ENCODE results near the gene PCDHGB5.
"Not testable (repeated sequence)": the region's sequence is repeated elsewhere in the genome, so short reads cannot be mapped to it uniquely, and the experiment has no call there.

The PCDHGB5 gene

GRCh38 chr5:141397756-141398551 is at the start of gene PCDHGB5:
Gene PCDHGB5 (plus strand): TSS chr5:141397947. CDS start chr5:141398128, 181 bp downstream.
- not testable (repeated sequence) for H3K9ac ChIP-seq (ENCODE audit: low read length); H3K36me3 ChIP-seq (ENCODE audit: control insufficient read depth, low read depth, low read length); H3K4me3 ChIP-seq (ENCODE audit: low read length); H3K27me3 ChIP-seq (ENCODE audit: control insufficient read depth, insufficient read depth, low read length); H3K4me1 ChIP-seq (ENCODE audit: control insufficient read depth, low read depth, low read length); H3K27ac ChIP-seq (ENCODE audit: low read length)
- H3K9me3 ChIP-seq (ENCODE audit: control insufficient read depth, low read depth, low read length): peaks cover 24% of the 10 kb centered on the region

GRCh38 chr5:141349917-141350619 is 47.7 kb upstream of the PCDHGB5 start, which contains the start of gene PCDHGB1:
Gene PCDHGB1 (plus strand): TSS chr5:141350099. CDS start chr5:141350261, 162 bp downstream.
- H3K36me3 ChIP-seq (ENCODE audit: control insufficient read depth, low read depth, low read length): no peaks in the 10 kb centered on the region
- H3K9me3 ChIP-seq (ENCODE audit: control insufficient read depth, low read depth, low read length): peaks cover 12% of the 10 kb centered on the region
- H3K4me1 ChIP-seq (ENCODE audit: control insufficient read depth, low read depth, low read length): no peaks in the 10 kb centered on the region
- no peaks in the 10 kb centered on the region for H3K27me3 ChIP-seq (ENCODE audit: control insufficient read depth, insufficient read depth, low read length)
- peak within 1 kb of the TSS; percentile 42 for H3K4me3 ChIP-seq (ENCODE audit: low read length)
- H3K27ac ChIP-seq (ENCODE audit: low read length): no peak within 1 kb of the TSS
- peak within 1 kb of the TSS; percentile 19 for H3K9ac ChIP-seq (ENCODE audit: low read length)

DNA sequence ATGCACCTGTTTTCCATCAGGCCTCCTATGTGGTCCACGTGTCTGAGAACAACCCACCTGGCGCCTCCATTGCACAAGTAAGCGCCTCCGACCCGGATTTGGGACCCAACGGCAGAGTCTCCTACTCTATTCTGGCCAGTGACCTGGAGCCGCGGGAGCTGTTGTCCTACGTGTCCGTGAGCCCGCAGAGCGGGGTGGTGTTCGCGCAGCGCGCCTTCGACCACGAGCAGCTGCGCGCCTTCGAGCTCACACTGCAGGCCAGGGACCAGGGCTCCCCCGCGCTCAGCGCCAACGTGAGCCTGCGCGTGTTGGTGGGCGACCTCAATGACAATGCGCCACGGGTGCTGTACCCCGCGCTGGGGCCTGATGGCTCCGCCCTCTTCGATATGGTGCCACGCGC is 46.2 kb upstream of the PCDHGB5 start:
- no peaks in the 10 kb centered on the region for H3K36me3 ChIP-seq (ENCODE audit: control insufficient read depth, low read depth, low read length)
- H3K27ac ChIP-seq (ENCODE audit: low read length): no peak overlapping the region
- H3K4me1 ChIP-seq (ENCODE audit: control insufficient read depth, low read depth, low read length): no peaks in the 10 kb centered on the region
- H3K9me3 ChIP-seq (ENCODE audit: control insufficient read depth, low read depth, low read length): peaks cover 14% of the 10 kb centered on the region
- no peak overlapping the region for H3K4me3 ChIP-seq (ENCODE audit: low read length)
- no peak overlapping the region for H3K9ac ChIP-seq (ENCODE audit: low read length)
- no peaks in the 10 kb centered on the region for H3K27me3 ChIP-seq (ENCODE audit: control insufficient read depth, insufficient read depth, low read length)

- no peaks in the 10 kb centered on the region for H3K4me1 ChIP-seq (ENCODE audit: control insufficient read depth, low read depth, low read length)
- H3K27ac ChIP-seq (ENCODE audit: low read length): no peak within 1 kb of the TSS
- no peak within 1 kb of the TSS for H3K9ac ChIP-seq (ENCODE audit: low read length)
- no peak within 1 kb of the TSS for H3K4me3 ChIP-seq (ENCODE audit: low read length)
- H3K27me3 ChIP-seq (ENCODE audit: control insufficient read depth, insufficient read depth, low read length): no peaks in the 10 kb centered on the region
- no peaks in the 10 kb centered on the region for H3K36me3 ChIP-seq (ENCODE audit: control insufficient read depth, low read depth, low read length)
- peaks cover 21% of the 10 kb centered on the region for H3K9me3 ChIP-seq (ENCODE audit: control insufficient read depth, low read depth, low read length)
Measured at GRCh38 chr5:141354900-141355469, 42.8 kb upstream of the PCDHGB5 start, which contains the start of gene PCDHGA4. Gene PCDHGA4 (plus strand): TSS chr5:141355021. CDS start chr5:141355108, 87 bp downstream.

DNA sequence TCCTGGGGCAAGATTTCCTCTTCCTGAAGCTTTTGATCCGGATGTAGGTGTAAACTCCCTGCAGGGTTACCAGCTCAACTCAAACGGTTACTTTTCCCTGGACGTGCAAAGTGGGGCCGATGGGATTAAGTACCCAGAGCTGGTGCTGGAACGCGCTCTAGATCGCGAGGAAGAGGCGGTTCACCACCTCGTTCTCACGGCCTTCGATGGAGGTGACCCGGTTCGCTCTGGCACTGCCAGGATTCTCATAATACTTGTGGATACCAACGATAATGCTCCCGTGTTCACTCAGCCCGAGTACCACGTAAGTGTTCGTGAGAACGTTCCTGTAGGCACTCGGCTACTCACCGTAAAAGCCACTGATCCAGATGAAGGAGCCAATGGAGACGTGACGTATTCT is 42.1 kb upstream of the PCDHGB5 start:
- H3K27ac ChIP-seq (ENCODE audit: low read length): no peak overlapping the region
- no peaks in the 10 kb centered on the region for H3K4me1 ChIP-seq (ENCODE audit: control insufficient read depth, low read depth, low read length)
- no peaks in the 10 kb centered on the region for H3K36me3 ChIP-seq (ENCODE audit: control insufficient read depth, low read depth, low read length)
- peaks cover 26% of the 10 kb centered on the region for H3K9me3 ChIP-seq (ENCODE audit: control insufficient read depth, low read depth, low read length)
- no peaks in the 10 kb centered on the region for H3K27me3 ChIP-seq (ENCODE audit: control insufficient read depth, insufficient read depth, low read length)
- no peak overlapping the region for H3K4me3 ChIP-seq (ENCODE audit: low read length)
- H3K9ac ChIP-seq (ENCODE audit: low read length): no peak overlapping the region

- peaks cover 30% of the 10 kb centered on the region for H3K9me3 ChIP-seq (ENCODE audit: control insufficient read depth, low read depth, low read length)
Measured at GRCh38 chr5:141356133-141356532, 41.6 kb upstream of the PCDHGB5 start.

DNA sequence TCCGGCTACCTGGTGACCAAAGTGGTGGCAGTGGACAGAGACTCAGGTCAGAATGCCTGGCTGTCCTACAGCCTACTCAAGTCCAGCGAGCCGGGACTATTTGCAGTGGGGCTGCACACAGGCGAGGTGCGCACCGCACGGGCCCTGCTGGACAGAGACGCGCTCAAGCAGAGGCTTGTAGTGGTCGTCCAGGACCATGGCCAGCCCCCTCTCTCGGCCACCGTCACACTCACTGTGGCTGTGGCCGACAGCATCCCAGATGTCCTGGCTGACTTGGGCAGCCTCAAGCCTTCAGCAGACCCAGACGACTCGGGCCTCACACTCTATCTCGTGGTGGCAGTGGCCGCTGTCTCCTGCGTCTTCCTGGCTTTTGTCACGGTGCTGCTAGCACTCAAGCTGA is 40.8 kb upstream of the PCDHGB5 start:
- Histone ChIP-seq H3K4me1 (ENCODE audit: control insufficient read depth, low read depth, low read length) (no peaks in the 10 kb centered on the region), H3K27ac (ENCODE audit: low read length) (no peak overlapping the region), H3K27me3 (ENCODE audit: control insufficient read depth, insufficient read depth, low read length) (no peaks in the 10 kb centered on the region), H3K36me3 (ENCODE audit: control insufficient read depth, low read depth, low read length) (no peaks in the 10 kb centered on the region), H3K9ac (ENCODE audit: low read length) (no peak overlapping the region), H3K9me3 (ENCODE audit: control insufficient read depth, low read depth, low read length) (peaks cover 34% of the 10 kb centered on the region), H3K4me3 (ENCODE audit: low read length) (no peak overlapping the region)

More at GRCh38 chr5:141356133-141356532, 41.6 kb upstream of the PCDHGB5 start:
- no peak overlapping the region for H3K9ac ChIP-seq (ENCODE audit: low read length)
- no peak overlapping the region for H3K27ac ChIP-seq (ENCODE audit: low read length)
- no peak overlapping the region for H3K4me3 ChIP-seq (ENCODE audit: low read length)
- no peaks in the 10 kb centered on the region for H3K27me3 ChIP-seq (ENCODE audit: control insufficient read depth, insufficient read depth, low read length)
- H3K4me1 ChIP-seq (ENCODE audit: control insufficient read depth, low read depth, low read length): no peaks in the 10 kb centered on the region
- no peaks in the 10 kb centered on the region for H3K36me3 ChIP-seq (ENCODE audit: control insufficient read depth, low read depth, low read length)

- no peak within 1 kb of the TSS for H3K27ac ChIP-seq (ENCODE audit: low read length)
- no peaks in the 10 kb centered on the region for H3K4me1 ChIP-seq (ENCODE audit: control insufficient read depth, low read depth, low read length)
- peaks cover 29% of the 10 kb centered on the region for H3K9me3 ChIP-seq (ENCODE audit: control insufficient read depth, low read depth, low read length)
- H3K9ac ChIP-seq (ENCODE audit: low read length): no peak within 1 kb of the TSS
- no peak within 1 kb of the TSS for H3K4me3 ChIP-seq (ENCODE audit: low read length)
- no peaks in the 10 kb centered on the region for H3K36me3 ChIP-seq (ENCODE audit: control insufficient read depth, low read depth, low read length)
- no peaks in the 10 kb centered on the region for H3K27me3 ChIP-seq (ENCODE audit: control insufficient read depth, insufficient read depth, low read length)
Measured at GRCh38 chr5:141359790-141360426, 37.8 kb upstream of the PCDHGB5 start, which contains the start of gene PCDHGB2. Gene PCDHGB2 (plus strand): TSS chr5:141359994. CDS start chr5:141360136, 142 bp downstream.

DNA sequence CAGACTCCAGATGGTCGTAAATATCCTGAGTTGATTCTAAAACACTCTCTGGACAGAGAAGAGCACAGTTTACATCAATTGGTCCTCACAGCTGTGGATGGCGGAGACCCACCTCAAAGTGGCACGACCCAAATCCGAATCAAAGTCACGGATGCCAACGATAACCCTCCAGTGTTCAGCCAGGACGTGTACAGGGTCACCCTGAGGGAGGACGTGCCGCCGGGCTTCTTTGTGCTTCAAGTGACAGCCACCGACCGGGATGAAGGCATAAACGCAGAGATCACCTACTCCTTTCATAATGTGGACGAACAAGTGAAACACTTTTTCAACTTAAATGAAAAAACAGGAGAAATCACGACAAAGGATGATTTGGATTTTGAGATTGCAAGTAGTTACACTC is 37.1 kb upstream of the PCDHGB5 start:
- Histone ChIP-seq H3K36me3 (ENCODE audit: control insufficient read depth, low read depth, low read length) (no peaks in the 10 kb centered on the region), H3K27ac (ENCODE audit: low read length) (no peak overlapping the region), H3K9me3 (ENCODE audit: control insufficient read depth, low read depth, low read length) (peaks cover 34% of the 10 kb centered on the region), H3K4me1 (ENCODE audit: control insufficient read depth, low read depth, low read length) (no peaks in the 10 kb centered on the region), H3K4me3 (ENCODE audit: low read length) (no peak overlapping the region), H3K9ac (ENCODE audit: low read length) (no peak overlapping the region), H3K27me3 (ENCODE audit: control insufficient read depth, insufficient read depth, low read length) (no peaks in the 10 kb centered on the region)

GRCh38 chr5:141362719-141363118 is 35.0 kb upstream of the PCDHGB5 start:
- Histone ChIP-seq H3K27me3 (ENCODE audit: control insufficient read depth, insufficient read depth, low read length) (no peaks in the 10 kb centered on the region), H3K4me3 (ENCODE audit: low read length) (no peak overlapping the region), H3K4me1 (ENCODE audit: control insufficient read depth, low read depth, low read length) (no peaks in the 10 kb centered on the region), H3K27ac (ENCODE audit: low read length) (no peak overlapping the region), H3K36me3 (ENCODE audit: control insufficient read depth, low read depth, low read length) (no peaks in the 10 kb centered on the region), H3K9me3 (ENCODE audit: control insufficient read depth, low read depth, low read length) (peaks cover 38% of the 10 kb centered on the region), H3K9ac (ENCODE audit: low read length) (no peak overlapping the region)

All from iPS-18a (cell line).